Pancreas (tissue), 10 donors: ENCODE data around the gene SLC7A11. TPM values are rescaled to one million over a fixed set of nuclear protein-coding genes. Genes with fewer than 3 reads are reported as not detected.

Experiments
- ATAC-seq, 4 donors: fragments of 200-7000 bp; cut with Tn5 transposase; one replicate each; pipeline versions ENCODE4 v1.8.0 to v1.9.1; 2020; ENCODE audit warnings: mild to moderate bottlenecking in 4 of 4, moderate library complexity in 4 of 4
- DNase-seq, 6 donors: peaks; one replicate each; pipeline ENCODE4 v3.0.0-alpha.2; 2020
- FAIRE-seq: peaks from 2 replicates; lab custom pipeline; 2012; peaks lifted over from hg19 to GRCh38; lab: Jason Lieb, UNC
- H3K27ac ChIP-seq, 4 donors: fragments of 200-600 bp; sonication (generic); 1 replicate in 3 of 4; 2 replicates in 1 of 4; pipeline versions ENCODE4 v1.5.0 to v1.8.0; 2020
- H3K27me3 ChIP-seq, 4 donors: fragments of 200-600 bp; one replicate each; pipeline ENCODE4 v1.8.0; 2021
- H3K36me3 ChIP-seq, 3 donors: fragments of 200-600 bp; sonication (generic) in 1 of 3; one replicate each; pipeline versions ENCODE4 v1.5.0 to v1.8.0; 2020 to 2021
- H3K4me1 ChIP-seq, 3 donors: fragments of 200-600 bp; one replicate each; pipeline ENCODE4 v1.8.0; 2021
- H3K4me3 ChIP-seq, 4 donors: fragments of 200-600 bp; sonication (generic) in 2 of 4; one replicate each; pipeline versions ENCODE4 v1.5.0 to v1.8.0; 2020 to 2021
- H3K9me3 ChIP-seq, 4 donors: fragments of 200-600 bp; one replicate each; pipeline ENCODE4 v1.8.0; 2021
- CTCF ChIP-seq, 4 donors: fragments of 200-600 bp; sonication (generic) in 3 of 4; IDR thresholded peaks; one replicate each; pipeline versions ENCODE4 v1.5.0 to v1.8.0; 2021; ENCODE audit warnings: antibody characterized with exemption in 4 of 4
- WGBS, 2 donors: extraction: QIAGEN DNeasy Blood & Tissue Kit; methylation state at CpG; one replicate each; pipeline ENCODE4 v1.1.7; 2013; 5-methylcytosine and 5-hydroxymethylcytosine counted together
- intact Hi-C, 3 donors: fragments of 100-400 bp; cut with DNase I; formaldehyde crosslinking; loops; one replicate each; pipeline versions ENCODE4 v1.11.1 to v1.14.2; 2022
- polyA plus RNA-seq, 2 donors: library from polyadenylated mRNA; stranded (reverse); fragments of 200-250 nt; gene quantifications; one replicate each; pipeline ENCODE4 v1.2.3, GENCODE V29; 2013
- total RNA-seq, 6 donors: library from RNA; stranded (reverse); fragmentation: NEBNext Ultra II Directional in 4 of 6; extraction: Animal tissue kit (Norgen Biotek cat#: 25700) in 4 of 6; gene quantifications; one replicate each; pipeline versions ENCODE4 v1.2.1 to v1.2.4, GENCODE V29; 2021 to 2023
- donor health status: healthy with polysubstance abuse.
- donor health status: DM: no; HTN: no; CAD: no; lungs with moderate emphysema.
- donor health status: DM: no; HTN: no; CAD: no.
- donor health status: control.
- donor health status: control.
- donor health status: Bipolar disorder and iron deficiency.
- donor health status: DM: yes; HTN: yes; CAD: no.
- donor health status: DM: no; HTN: no; CAD: no.
- donor health status: DM: no; HTN: no; CAD: no.
- donor health status: DM: yes; HTN: yes; CAD: no.

The SLC7A11 gene
- total and polyA plus RNA-seq, 8 donors, result 0.42 to 9.1 (median 1.3) TPM

- H3K27me3 ChIP-seq, result no peaks in the 10 kb centered on the region
- WGBS, 2 donors, result 60 to 66% methylated on average over 4 of the region's 4 CpGs
- FAIRE-seq (no peak), DNase-seq (no peak), ATAC-seq (no peak)
- TF ChIP-seq CTCF (IDR thresholded peaks at IDR 0.05), result no peak
- H3K36me3 ChIP-seq, result no peaks in the 10 kb centered on the region
- no peaks in the 10 kb centered on the region for H3K4me1 ChIP-seq
- no peak overlapping the region for H3K4me3 ChIP-seq
- H3K27ac ChIP-seq, result no peak overlapping the region
- no peaks in the 10 kb centered on the region for H3K9me3 ChIP-seq
- intact Hi-C loops, result loop anchor here in 2 of 3 donors (10.0 kb wide), 1 partner anchor 154 kb away; no protein-coding TSS in a partner anchor
Measured at GRCh38 chr4:138189206-138189605, 52.9 kb downstream of the SLC7A11 start.

GRCh38 chr4:138188406-138189084 lies 53.6 kb downstream of the SLC7A11 start:
- DNase-seq (no peak), FAIRE-seq (no peak), ATAC-seq (no peak)
- H3K9me3 ChIP-seq, result no peaks in the 10 kb centered on the region
- H3K4me3 ChIP-seq, result no peak overlapping the region
- H3K4me1 ChIP-seq, result no peaks in the 10 kb centered on the region
- TF ChIP-seq CTCF (IDR thresholded peaks at IDR 0.05), result no peak
- intact Hi-C loops, result loop anchor here in 2 of 3 donors (10.0 kb wide), 1 partner anchor 154 kb away; no protein-coding TSS in a partner anchor
- no peaks in the 10 kb centered on the region for H3K27me3 ChIP-seq
- no peak overlapping the region for H3K27ac ChIP-seq
- 81 to 82% methylated on average over 5 of the region's 5 CpGs for WGBS, 2 donors
- no peaks in the 10 kb centered on the region for H3K36me3 ChIP-seq

- intact Hi-C loops, result loop anchor here in 2 of 3 donors (10.0 kb wide), 1 partner anchor 151 kb away; no protein-coding TSS in a partner anchor
- no peaks in the 10 kb centered on the region for H3K36me3 ChIP-seq
- no peak overlapping the region for H3K27ac ChIP-seq
- DNase-seq, result no peak
- no peak for TF ChIP-seq CTCF (IDR thresholded peaks at IDR 0.05)
- ATAC-seq, result no peak
- FAIRE-seq, result no peak
- no peaks in the 10 kb centered on the region for H3K4me1 ChIP-seq
- H3K9me3 ChIP-seq, result no peaks in the 10 kb centered on the region
- no peak overlapping the region for H3K4me3 ChIP-seq
- no peaks in the 10 kb centered on the region for H3K27me3 ChIP-seq
- WGBS, 2 donors, result 82 to 83% methylated on average over 13 of the region's 13 CpGs
Measured at GRCh38 chr4:138185859-138186645, 56.1 kb downstream of the SLC7A11 start.

GRCh38 chr4:138184886-138185285 lies 57.3 kb downstream of the SLC7A11 start:
- intact Hi-C loops, result loop anchor here in 2 of 3 donors (10.0 kb wide), 1 partner anchor 150 kb away; no protein-coding TSS in a partner anchor
- WGBS, 2 donors, result 77 to 88% methylated on average over 1 of the region's 1 CpG

More at GRCh38 chr4:138184886-138185285, 57.3 kb downstream of the SLC7A11 start:
- no peak overlapping the region for H3K4me3 ChIP-seq
- H3K4me1 ChIP-seq, result no peaks in the 10 kb centered on the region
- no peaks in the 10 kb centered on the region for H3K9me3 ChIP-seq
- H3K27ac ChIP-seq, result no peak overlapping the region
- H3K27me3 ChIP-seq, result no peaks in the 10 kb centered on the region
- no peak for ATAC-seq
- no peak for DNase-seq
- no peak for TF ChIP-seq CTCF (IDR thresholded peaks at IDR 0.05)
- no peaks in the 10 kb centered on the region for H3K36me3 ChIP-seq
- no peak for FAIRE-seq
